Pancreas (tissue), 10 donors: ENCODE measurements around the gene PDIA2. TPM values are rescaled to one million over a fixed set of nuclear protein-coding genes. Genes with fewer than 3 reads are reported as not detected.

Source experiments
- ATAC-seq, 4 donors: fragments of 200-7000 bp; cut with Tn5 transposase; one replicate each; pipeline versions ENCODE4 v1.8.0 to v1.9.1; 2020; ENCODE audit warnings: mild to moderate bottlenecking in 4 of 4, moderate library complexity in 4 of 4
- DNase-seq, 6 donors: peaks; one replicate each; pipeline ENCODE4 v3.0.0-alpha.2; 2020
- FAIRE-seq: peaks from 2 replicates; lab custom pipeline; 2012; peaks lifted over from hg19 to GRCh38; lab: Jason Lieb, UNC
- H3K27ac ChIP-seq, 4 donors: fragments of 200-600 bp; sonication (generic); 1 replicate in 3 of 4; 2 replicates in 1 of 4; pipeline versions ENCODE4 v1.5.0 to v1.8.0; 2020
- H3K27me3 ChIP-seq, 4 donors: fragments of 200-600 bp; one replicate each; pipeline ENCODE4 v1.8.0; 2021
- H3K36me3 ChIP-seq, 3 donors: fragments of 200-600 bp; sonication (generic) in 1 of 3; one replicate each; pipeline versions ENCODE4 v1.5.0 to v1.8.0; 2020 to 2021
- H3K4me1 ChIP-seq, 3 donors: fragments of 200-600 bp; one replicate each; pipeline ENCODE4 v1.8.0; 2021
- H3K4me3 ChIP-seq, 4 donors: fragments of 200-600 bp; sonication (generic) in 2 of 4; one replicate each; pipeline versions ENCODE4 v1.5.0 to v1.8.0; 2020 to 2021
- H3K9me3 ChIP-seq, 4 donors: fragments of 200-600 bp; one replicate each; pipeline ENCODE4 v1.8.0; 2021
- WGBS, 2 donors: extraction: QIAGEN DNeasy Blood & Tissue Kit; methylation state at CpG; one replicate each; pipeline ENCODE4 v1.1.7; 2013; 5-methylcytosine and 5-hydroxymethylcytosine counted together
- intact Hi-C, 3 donors: fragments of 100-400 bp; cut with DNase I; formaldehyde crosslinking; loops; one replicate each; pipeline versions ENCODE4 v1.11.1 to v1.14.2; 2022
- polyA plus RNA-seq, 2 donors: library from polyadenylated mRNA; stranded (reverse); fragments of 200-250 nt; gene quantifications; one replicate each; pipeline ENCODE4 v1.2.3, GENCODE V29; 2013
- total RNA-seq, 6 donors: library from RNA; stranded (reverse); fragmentation: NEBNext Ultra II Directional in 4 of 6; extraction: Animal tissue kit (Norgen Biotek cat#: 25700) in 4 of 6; gene quantifications; one replicate each; pipeline versions ENCODE4 v1.2.1 to v1.2.4, GENCODE V29; 2021 to 2023
- TF ChIP-seq, protein P1 (sequence below), 4 donors: fragments of 200-600 bp; sonication (generic) in 3 of 4; IDR thresholded peaks; one replicate each; pipeline versions ENCODE4 v1.5.0 to v1.8.0; 2021; ENCODE audit warnings: antibody characterized with exemption in 4 of 4
- donor health status: healthy with polysubstance abuse.
- donor health status: DM: no; HTN: no; CAD: no; lungs with moderate emphysema.
- donor health status: DM: no; HTN: no; CAD: no.
- donor health status: control.
- donor health status: control.
- donor health status: Bipolar disorder and iron deficiency.
- donor health status: DM: yes; HTN: yes; CAD: no.
- donor health status: DM: no; HTN: no; CAD: no.
- donor health status: DM: no; HTN: no; CAD: no.
- donor health status: DM: yes; HTN: yes; CAD: no.

PDIA2 gene
- total RNA-seq (1,000 to 10,000 TPM in 3 of 6 donors, 100 to 1,000 TPM in 2, 10 to 100 TPM in 1; 13.0 to 1,352 (median 889) TPM), polyA plus RNA-seq (1,000 to 10,000 TPM; 1,758 to 3,084 TPM)

- TF ChIP-seq, protein P1, sequence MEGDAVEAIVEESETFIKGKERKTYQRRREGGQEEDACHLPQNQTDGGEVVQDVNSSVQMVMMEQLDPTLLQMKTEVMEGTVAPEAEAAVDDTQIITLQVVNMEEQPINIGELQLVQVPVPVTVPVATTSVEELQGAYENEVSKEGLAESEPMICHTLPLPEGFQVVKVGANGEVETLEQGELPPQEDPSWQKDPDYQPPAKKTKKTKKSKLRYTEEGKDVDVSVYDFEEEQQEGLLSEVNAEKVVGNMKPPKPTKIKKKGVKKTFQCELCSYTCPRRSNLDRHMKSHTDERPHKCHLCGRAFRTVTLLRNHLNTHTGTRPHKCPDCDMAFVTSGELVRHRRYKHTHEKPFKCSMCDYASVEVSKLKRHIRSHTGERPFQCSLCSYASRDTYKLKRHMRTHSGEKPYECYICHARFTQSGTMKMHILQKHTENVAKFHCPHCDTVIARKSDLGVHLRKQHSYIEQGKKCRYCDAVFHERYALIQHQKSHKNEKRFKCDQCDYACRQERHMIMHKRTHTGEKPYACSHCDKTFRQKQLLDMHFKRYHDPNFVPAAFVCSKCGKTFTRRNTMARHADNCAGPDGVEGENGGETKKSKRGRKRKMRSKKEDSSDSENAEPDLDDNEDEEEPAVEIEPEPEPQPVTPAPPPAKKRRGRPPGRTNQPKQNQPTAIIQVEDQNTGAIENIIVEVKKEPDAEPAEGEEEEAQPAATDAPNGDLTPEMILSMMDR (IDR thresholded peaks at IDR 0.05) = no peak
- DNase-seq = peak in 5 of 6 donors; percentile 88 to 93 (median 91)
- 37 to 54% methylated on average over 25 of the region's 25 CpGs for WGBS, 2 donors
- H3K4me3 ChIP-seq = peak within 1 kb of the TSS in 3 of 4 donors; percentile 24 to 65 (median 46)
- no peaks in the 10 kb centered on the region for H3K4me1 ChIP-seq
- H3K27me3 ChIP-seq = no peaks in the 10 kb centered on the region
- H3K9me3 ChIP-seq = no peaks in the 10 kb centered on the region
- no peak for FAIRE-seq
- H3K27ac ChIP-seq = peak within 1 kb of the TSS in 3 of 4 donors; percentile 38 to 86 (median 82)
- ATAC-seq = peak in 3 of 4 donors; percentile 65 to 70 (median 68)
- peaks cover 0 to 11% (median 0%) of the 10 kb centered on the region in 3 donors for H3K36me3 ChIP-seq
- intact Hi-C loops = no loop called here
These were observed at the start of gene PDIA2 for GRCh38 chr16:283033-283805. TSS of gene PDIA2 (plus strand) at chr16:283164. CDS start at chr16:283170, 6 bp downstream.

GRCh38 chr16:234468-235305 lies 48.3 kb upstream of the PDIA2 start, which contains the start of gene FAM234A:
TSS of gene FAM234A (plus strand) at chr16:234821. CDS start at chr16:254414, 19,593 bp downstream.
- Histone ChIP-seq H3K4me3 (peak within 1 kb of the TSS; percentile 62 to 86 (median 77)), H3K27me3 (no peaks in the 10 kb centered on the region), H3K4me1 (peaks cover 0 to 5% (median 3%) of the 10 kb centered on the region in 3 donors), H3K36me3 (no peaks in the 10 kb centered on the region), H3K9me3 (no peaks in the 10 kb centered on the region), H3K27ac (peak within 1 kb of the TSS; percentile 95 to 98 (median 96))
- ATAC-seq (peak; percentile 93 to 98 (median 95)), DNase-seq (peak; percentile 93 to 97 (median 96)), FAIRE-seq (no peak)
- intact Hi-C loops = no loop called here
- WGBS, 2 donors = 1% methylated on average over 64 to 85 of the region's 85 CpGs
- TF ChIP-seq, protein P1 (IDR thresholded peaks at IDR 0.05) = peak in 1 of 4 donors; percentile 11

GRCh38 chr16:239948-240277 lies 43.1 kb upstream of the PDIA2 start:
- Histone ChIP-seq H3K4me3 (no peak overlapping the region), H3K27ac (peak overlapping the region in 1 of 4 donors; percentile 37), H3K4me1 (peaks cover 0 to 14% (median 5%) of the 10 kb centered on the region in 3 donors), H3K36me3 (no peaks in the 10 kb centered on the region), H3K9me3 (no peaks in the 10 kb centered on the region), H3K27me3 (no peaks in the 10 kb centered on the region)
- DNase-seq = no peak
- intact Hi-C loops = loop anchor here in 1 of 3 donors (10.0 kb wide), 1 partner anchor 105 kb away; no protein-coding TSS in a partner anchor
- WGBS, 2 donors = 31 to 33% methylated on average over 3 of the region's 3 CpGs
- TF ChIP-seq, protein P1 (IDR thresholded peaks at IDR 0.05) = no peak
- peak in 3 of 4 donors; percentile 4 to 28 (median 24) for ATAC-seq
- FAIRE-seq = no peak

GRCh38 chr16:240559-240958 lies 42.4 kb upstream of the PDIA2 start:
- FAIRE-seq (no peak), DNase-seq (peak in 1 of 6 donors; percentile 6), ATAC-seq (no peak)
- H3K27me3 ChIP-seq = no peaks in the 10 kb centered on the region
- H3K27ac ChIP-seq = no peak overlapping the region
- no peaks in the 10 kb centered on the region for H3K9me3 ChIP-seq
- H3K36me3 ChIP-seq = no peaks in the 10 kb centered on the region
- H3K4me3 ChIP-seq = no peak overlapping the region
- WGBS, 2 donors = 93 to 99% methylated on average over 8 of the region's 8 CpGs
- TF ChIP-seq, protein P1 (IDR thresholded peaks at IDR 0.05) = no peak
- intact Hi-C loops = loop anchor here in 1 of 3 donors (10.0 kb wide), 1 partner anchor 104 kb away; no protein-coding TSS in a partner anchor
- peaks cover 0 to 14% (median 4%) of the 10 kb centered on the region in 3 donors for H3K4me1 ChIP-seq
